Small intestine (tissue), 7 donors: ENCODE data around the gene CEP104. TPM values are rescaled to one million over a fixed set of nuclear protein-coding genes. Genes with fewer than 3 reads are reported as not detected.

Experiments used
- DNase-seq, 2 donors: peaks; one replicate each; pipeline versions ENCODE4 v3.0.0 to v3.0.0-alpha.2; 2013
- FAIRE-seq: peaks from 2 replicates; lab custom pipeline; 2012; peaks lifted over from hg19 to GRCh38; lab: Jason Lieb, UNC
- H3K27ac ChIP-seq, 3 donors: one replicate each; pipeline ENCODE4 v1.5.1; 2013; ENCODE audit warnings: low read length in 2 of 3, mild to moderate bottlenecking in 2 of 3, control low read depth in 1 of 3, inconsistent platforms in 1 of 3, low read depth in 1 of 3, moderate library complexity in 1 of 3
- H3K27me3 ChIP-seq, 3 donors: one replicate each; pipeline ENCODE4 v1.6.1; 2013; ENCODE audit warnings: low read length in 3 of 3, inconsistent platforms in 1 of 3; ENCODE audit not compliant: control insufficient read depth in 3 of 3, insufficient read depth in 3 of 3
- H3K36me3 ChIP-seq, 3 donors: one replicate each; pipeline ENCODE4 v1.6.1; 2013; ENCODE audit warnings: low read length in 3 of 3, inconsistent platforms in 1 of 3, low read depth in 1 of 3, mild to moderate bottlenecking in 1 of 3, moderate library complexity in 1 of 3; ENCODE audit not compliant: control insufficient read depth in 3 of 3, insufficient read depth in 2 of 3
- H3K4me1 ChIP-seq, 3 donors: one replicate each; pipeline ENCODE4 v1.6.1; 2013; ENCODE audit warnings: low read length in 2 of 3, inconsistent platforms in 1 of 3, low read depth in 1 of 3, mild to moderate bottlenecking in 1 of 3, moderate library complexity in 1 of 3; ENCODE audit not compliant: control insufficient read depth in 3 of 3, insufficient read depth in 2 of 3
- H3K4me3 ChIP-seq, 3 donors: one replicate each; pipeline ENCODE4 v1.5.1; 2013; ENCODE audit warnings: low read length in 3 of 3, control low read depth in 1 of 3, inconsistent platforms in 1 of 3, low read depth in 1 of 3, mild to moderate bottlenecking in 1 of 3, moderate library complexity in 1 of 3
- H3K9me3 ChIP-seq, 2 donors: one replicate each; pipeline ENCODE4 v1.6.1; 2013; ENCODE audit warnings: low read depth in 1 of 2, low read length in 1 of 2; ENCODE audit not compliant: control insufficient read depth in 2 of 2, insufficient read depth in 1 of 2
- WGBS, 3 donors: extraction: QIAGEN DNeasy Blood & Tissue Kit; methylation state at CpG; one replicate each; pipeline ENCODE4 v1.1.7; 2013; 5-methylcytosine and 5-hydroxymethylcytosine counted together
- polyA plus RNA-seq, 4 donors: library from polyadenylated mRNA; stranded (reverse) in 3 of 4; unstranded in 1 of 4; fragments of 200-250 nt in 3 of 4; fragments of 120-200 nt in 1 of 4; gene quantifications; one replicate each; pipeline versions ENCODE4 v1.2.1 to v1.2.3, GENCODE V29; 2013
- donor health status: healthy with polysubstance abuse.
- donor health status: control.
- donor health status: control.
- donor health status: Bipolar disorder and iron deficiency.
- donor health status: healthy.

CEP104 gene
- polyA plus RNA-seq, 4 donors = 8.7 to 26.4 (median 10.8) TPM

DNA sequence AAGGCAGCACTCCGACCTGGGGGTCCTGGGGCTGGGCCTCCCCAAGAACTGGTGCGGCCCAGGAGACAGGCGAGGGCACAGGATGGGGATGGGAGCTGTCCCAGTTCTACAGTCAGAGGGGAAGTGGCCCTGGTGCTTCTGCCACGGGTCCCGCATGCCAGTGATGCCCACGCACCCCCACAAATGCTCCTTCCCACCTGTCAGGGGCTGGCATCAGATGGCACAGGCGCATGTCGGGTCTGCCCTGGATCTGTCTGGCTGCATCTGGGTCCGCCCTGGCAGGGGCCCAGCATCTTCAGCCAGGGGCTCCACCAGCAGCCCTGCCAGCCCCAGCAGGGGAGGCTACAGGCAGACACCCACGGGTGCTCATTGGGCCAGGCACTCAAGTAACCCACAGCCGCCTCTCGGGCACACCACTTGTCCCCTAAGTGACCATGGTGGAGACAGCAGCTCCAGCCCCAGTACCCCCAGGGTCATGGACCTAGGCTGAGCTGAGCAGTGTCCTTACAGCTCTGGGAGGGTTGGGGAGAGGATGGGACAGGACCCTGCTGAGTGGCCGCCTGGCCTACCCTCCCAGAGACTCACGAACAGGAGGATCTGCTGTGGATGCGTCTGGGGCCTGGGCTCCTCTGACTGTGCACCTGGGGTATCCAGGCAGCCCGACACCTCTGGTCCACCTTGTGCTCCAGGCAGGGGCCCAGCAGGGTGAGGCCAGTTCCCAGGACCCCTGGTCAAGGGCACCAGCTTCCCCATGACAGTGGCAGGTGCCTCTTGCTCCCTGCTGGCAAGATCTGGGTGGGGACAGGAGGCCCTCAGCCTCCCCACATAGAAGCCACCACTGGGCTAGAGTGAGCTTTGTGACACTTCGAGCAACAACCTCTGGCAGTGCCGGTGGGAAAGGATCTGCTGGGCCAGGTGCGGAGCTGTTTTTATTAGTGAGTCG lies 79.1 kb downstream of the CEP104 start:
- WGBS, 3 donors = 81 to 88% (median 83%) methylated on average over 16 to 20 of the region's 20 CpGs
- Histone ChIP-seq H3K27me3 (no peaks in the 10 kb centered on the region), H3K9me3 (peaks cover 0 to 2% of the 10 kb centered on the region in 2 donors), H3K4me1 (peaks cover 0 to 30% (median 4%) of the 10 kb centered on the region in 3 donors), H3K27ac (no peak overlapping the region), H3K36me3 (peaks cover 9 to 53% (median 13%) of the 10 kb centered on the region in 3 donors), H3K4me3 (no peak overlapping the region)
- DNase-seq = no peak
- no peak for FAIRE-seq

DNA sequence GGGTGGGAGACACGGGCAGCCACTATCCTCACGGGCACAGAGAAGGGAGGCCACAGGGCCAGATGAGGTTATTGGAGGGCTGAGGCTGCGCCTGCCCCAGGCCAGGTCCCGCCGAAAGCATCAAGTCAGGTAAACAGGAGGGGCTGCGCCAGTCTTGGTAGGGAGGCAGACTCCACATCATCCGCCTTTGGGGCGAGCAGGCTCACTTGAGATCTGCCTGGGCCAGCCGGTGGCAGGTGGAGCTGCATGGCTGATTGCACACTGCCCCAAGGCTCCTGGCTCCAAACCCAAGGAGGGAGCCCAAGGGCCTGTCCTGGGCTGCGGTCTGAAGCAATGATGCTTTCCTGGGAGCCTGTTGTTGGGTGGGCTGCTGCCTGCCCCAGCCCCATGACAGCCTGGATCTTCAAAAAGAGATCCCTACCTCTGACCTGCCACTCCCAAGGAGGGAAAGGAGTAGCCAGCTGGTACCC lies 79.9 kb downstream of the CEP104 start:
- DNase-seq (no peak), FAIRE-seq (no peak)
- Histone ChIP-seq H3K36me3 (peaks cover 4 to 45% (median 11%) of the 10 kb centered on the region in 3 donors), H3K4me1 (peaks cover 0 to 30% (median 4%) of the 10 kb centered on the region in 3 donors), H3K9me3 (peaks cover 0 to 2% of the 10 kb centered on the region in 2 donors), H3K27me3 (no peaks in the 10 kb centered on the region), H3K27ac (no peak overlapping the region), H3K4me3 (no peak overlapping the region)
- WGBS, 3 donors = 79 to 88% (median 87%) methylated on average over 8 to 10 of the region's 10 CpGs

DNA sequence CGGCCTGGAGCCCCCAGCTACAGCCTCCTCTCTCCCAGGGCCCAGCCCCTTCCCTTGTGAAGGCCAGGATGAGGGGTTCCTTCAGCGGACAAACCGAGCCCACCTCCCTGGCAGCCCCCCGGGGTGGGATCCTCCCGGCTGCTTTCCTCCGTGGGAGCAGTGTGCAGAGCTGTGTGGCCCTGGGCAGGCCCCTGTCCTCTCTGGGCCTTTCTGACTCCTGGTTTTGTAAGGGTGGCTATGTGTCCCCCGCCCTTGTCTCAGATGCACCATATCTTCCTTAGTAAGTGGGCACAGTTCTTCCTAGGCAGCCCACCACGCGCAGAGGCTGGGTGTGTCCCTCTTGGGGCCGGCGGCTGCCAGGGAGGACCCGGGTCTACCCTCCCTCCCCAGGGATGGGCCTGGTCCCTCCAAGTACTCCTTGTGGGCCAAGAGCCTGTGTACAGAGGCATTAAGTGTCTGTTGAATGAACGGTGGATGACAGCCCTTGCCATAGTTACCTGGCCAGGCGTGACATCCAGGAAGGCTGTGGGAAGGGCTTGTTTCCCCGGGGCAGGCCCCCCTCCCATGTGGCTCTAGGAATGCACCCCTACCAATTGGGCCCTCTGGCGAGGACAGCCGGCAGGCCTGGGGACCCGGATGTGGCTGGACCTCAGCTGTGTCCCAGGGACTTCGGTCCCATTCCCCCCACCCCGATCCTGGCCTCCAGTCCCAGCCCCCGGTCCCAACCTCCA lies 80.6 kb downstream of the CEP104 start:
- DNase-seq (no peak), FAIRE-seq (no peak)
- Histone ChIP-seq H3K27me3 (no peaks in the 10 kb centered on the region), H3K36me3 (peaks cover 4 to 39% (median 9%) of the 10 kb centered on the region in 3 donors), H3K4me3 (no peak overlapping the region), H3K27ac (peak overlapping the region in 1 of 3 donors; percentile 51), H3K9me3 (peaks cover 0 to 2% of the 10 kb centered on the region in 2 donors), H3K4me1 (peaks cover 0 to 35% (median 4%) of the 10 kb centered on the region in 3 donors)
- WGBS, 3 donors = 55 to 77% (median 69%) methylated on average over 21 of the region's 21 CpGs

DNA sequence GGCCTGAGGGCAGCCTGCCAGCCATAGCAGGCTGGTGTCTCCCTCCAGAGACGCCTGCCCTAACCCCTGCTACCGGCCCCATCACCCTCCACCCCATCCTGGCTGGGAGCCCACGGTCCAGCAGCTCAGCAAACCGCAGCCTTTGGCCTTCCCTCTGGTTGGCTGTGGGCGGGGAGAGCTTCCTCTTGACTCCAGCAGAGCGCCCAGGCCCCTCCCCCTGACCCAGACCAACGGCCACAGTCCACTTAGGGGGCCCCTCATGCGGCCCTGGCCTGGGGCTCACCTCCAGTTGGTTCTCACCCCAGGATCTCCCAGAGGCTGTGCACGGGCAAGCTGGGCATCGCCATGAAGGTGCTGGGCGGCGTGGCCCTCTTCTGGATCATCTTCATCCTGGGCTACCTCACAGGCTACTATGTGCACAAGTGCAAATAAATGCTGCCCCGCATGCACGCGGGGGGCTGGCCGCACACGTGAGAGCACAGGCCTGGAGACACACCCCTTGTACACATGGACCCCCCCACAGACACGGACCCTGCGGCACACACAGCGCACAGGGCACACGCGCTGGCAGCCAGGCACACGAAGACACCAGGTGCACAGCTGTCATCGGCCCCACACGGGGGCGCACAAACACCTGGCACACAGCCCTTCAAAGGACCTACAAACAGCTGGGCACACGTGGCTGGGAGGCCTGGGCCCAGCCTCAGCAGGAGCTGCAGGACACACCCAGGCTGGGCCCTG lies 81.4 kb downstream of the CEP104 start:
- peak overlapping the region in 1 of 3 donors; percentile 60 for H3K27ac ChIP-seq
- H3K4me1 ChIP-seq = peaks cover 0 to 40% (median 4%) of the 10 kb centered on the region in 3 donors
- H3K36me3 ChIP-seq = peaks cover 3 to 32% (median 4%) of the 10 kb centered on the region in 3 donors
- H3K9me3 ChIP-seq = peaks cover 0 to 2% of the 10 kb centered on the region in 2 donors
- no peaks in the 10 kb centered on the region for H3K27me3 ChIP-seq
- DNase-seq (peak; percentile 78 to 85), FAIRE-seq (no peak)
- H3K4me3 ChIP-seq = no peak overlapping the region
- WGBS, 3 donors = 8 to 26% (median 19%) methylated on average over 22 to 27 of the region's 27 CpGs

DNA sequence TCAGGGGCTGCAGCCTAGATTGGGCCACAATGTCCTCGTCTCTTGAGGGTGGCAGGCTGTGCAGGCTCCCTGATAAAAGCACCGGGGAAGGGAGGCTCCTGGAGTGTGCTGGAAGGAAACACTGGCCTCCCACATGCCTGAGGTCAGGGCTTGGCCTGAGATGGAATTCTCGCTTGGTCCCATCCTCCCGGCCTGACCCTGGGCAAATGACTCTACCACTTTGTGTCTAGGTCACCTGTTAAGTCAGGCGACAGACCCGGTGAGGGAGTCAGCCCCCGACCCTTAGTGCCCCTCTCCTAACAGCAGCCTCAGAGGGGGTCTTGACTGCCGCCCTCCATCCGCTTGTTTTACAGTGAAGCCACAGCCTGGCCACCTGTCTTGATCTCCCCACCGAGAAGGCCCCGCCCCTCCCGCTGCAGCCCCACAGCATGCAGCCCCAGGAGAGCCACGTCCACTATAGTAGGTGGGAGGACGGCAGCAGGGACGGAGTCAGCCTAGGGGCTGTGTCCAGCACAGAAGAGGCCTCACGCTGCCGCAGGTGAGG lies 82.0 kb downstream of the CEP104 start:
- 47 to 55% (median 48%) methylated on average over 17 of the region's 17 CpGs for WGBS, 3 donors
- peaks cover 0 to 26% (median 2%) of the 10 kb centered on the region in 3 donors for H3K36me3 ChIP-seq
- DNase-seq = no peak

DNA sequence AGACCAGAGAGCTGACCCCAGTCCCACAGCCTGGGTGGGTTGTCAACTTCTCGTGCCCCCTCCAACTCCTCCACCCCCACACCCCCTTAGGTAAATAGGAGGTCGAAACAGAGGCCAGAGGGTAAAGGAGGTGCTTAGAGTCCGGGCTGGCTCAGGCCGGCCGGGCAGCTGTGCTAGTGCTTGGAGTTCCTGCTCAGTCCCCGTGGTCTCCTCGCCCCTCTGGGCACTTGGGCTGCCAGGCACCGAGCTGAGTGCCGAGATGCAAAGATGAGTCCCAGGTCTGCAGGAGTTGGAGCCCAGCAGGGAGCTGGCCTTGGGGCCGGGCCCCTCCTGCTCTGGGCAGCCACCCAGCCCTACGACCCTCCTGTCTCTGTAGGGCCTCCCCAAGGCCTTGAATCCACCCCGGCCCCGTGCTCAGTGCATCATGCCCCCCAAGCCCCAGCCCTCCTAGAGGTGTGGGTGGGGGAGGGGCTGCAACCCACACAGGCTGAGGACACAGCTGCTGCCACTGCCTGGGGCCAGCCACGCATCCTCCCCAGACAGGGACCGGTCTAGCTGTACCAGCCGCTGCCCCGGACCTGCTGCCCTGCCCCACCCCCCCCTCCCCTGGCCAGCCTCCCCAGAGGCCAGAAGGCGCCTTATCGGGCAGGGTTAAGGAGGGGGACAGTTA lies 82.6 kb downstream of the CEP104 start:
- Histone ChIP-seq H3K9me3 (no peaks in the 10 kb centered on the region), H3K27ac (no peak overlapping the region), H3K4me3 (peak overlapping the region in 1 of 3 donors; percentile 60), H3K36me3 (peaks cover 0 to 20% (median 0%) of the 10 kb centered on the region in 3 donors), H3K27me3 (no peaks in the 10 kb centered on the region), H3K4me1 (peaks cover 0 to 40% (median 4%) of the 10 kb centered on the region in 3 donors)
- FAIRE-seq = no peak
- WGBS, 3 donors = 74 to 78% (median 74%) methylated on average over 17 to 19 of the region's 19 CpGs
- no peak for DNase-seq

More for the DNA sequence above, 82.0 kb downstream of the CEP104 start:
- Histone ChIP-seq H3K4me3 (no peak overlapping the region), H3K27me3 (no peaks in the 10 kb centered on the region), H3K9me3 (peaks cover 0 to 2% of the 10 kb centered on the region in 2 donors), H3K4me1 (peaks cover 0 to 40% (median 4%) of the 10 kb centered on the region in 3 donors), H3K27ac (peak overlapping the region in 1 of 3 donors; percentile 53)
- no peak for FAIRE-seq

DNA sequence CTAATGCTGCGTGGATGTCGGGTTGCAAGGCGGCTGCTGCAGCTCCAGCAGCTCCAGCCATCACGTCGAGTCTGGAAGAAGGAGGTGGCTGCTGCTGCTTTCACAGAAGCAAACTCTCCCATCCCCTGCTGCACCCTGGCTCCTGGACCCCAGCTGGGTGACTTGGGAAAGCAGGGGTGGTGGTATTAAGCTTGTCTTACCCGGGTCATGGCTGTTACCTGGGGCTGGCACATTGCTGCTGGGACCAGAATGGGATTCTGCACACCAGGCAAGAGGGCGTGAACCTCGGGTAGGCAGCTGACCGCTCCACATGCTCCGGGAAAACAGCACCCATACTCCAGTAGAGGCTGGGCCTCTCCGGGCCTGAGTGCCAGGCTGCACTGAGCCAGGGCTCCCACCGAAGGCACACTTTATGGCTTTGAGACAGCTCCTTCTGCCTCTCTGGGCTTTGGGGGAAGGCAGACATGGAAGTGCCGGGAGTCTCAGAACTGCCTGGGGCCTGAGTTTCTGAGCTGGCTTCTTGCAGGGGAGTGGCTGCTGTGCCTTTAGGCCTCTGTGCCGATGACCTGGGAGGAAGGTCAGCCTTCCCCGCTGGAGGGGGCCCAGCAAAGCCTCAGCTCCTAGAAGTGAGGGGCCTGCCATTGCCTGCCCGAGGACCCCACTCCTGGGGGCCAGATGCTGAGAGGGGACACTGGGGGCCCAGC lies 83.3 kb downstream of the CEP104 start:
- FAIRE-seq (no peak), DNase-seq (no peak)
- H3K27ac ChIP-seq = peak overlapping the region in 2 of 3 donors; percentile 9 to 77
- peak overlapping the region in 1 of 3 donors; percentile 60 for H3K4me3 ChIP-seq
- peaks cover 0 to 40% (median 4%) of the 10 kb centered on the region in 3 donors for H3K4me1 ChIP-seq
- peaks cover 0 to 13% (median 0%) of the 10 kb centered on the region in 3 donors for H3K36me3 ChIP-seq
- 65 to 76% (median 74%) methylated on average over 16 of the region's 16 CpGs for WGBS, 3 donors
- H3K27me3 ChIP-seq = no peaks in the 10 kb centered on the region
- no peaks in the 10 kb centered on the region for H3K9me3 ChIP-seq
